Activated CD4-positive, alpha-beta T cell treated with anti-CD3 and anti-CD28 coated beads for 36 hours (primary cell): Measurements from ENCODE around the gene POLR3B. TPM values are rescaled to one million over a fixed set of nuclear protein-coding genes. Genes with fewer than 3 reads are reported as not detected.
"Not testable (repeated sequence)": the region's sequence is repeated elsewhere in the genome, so short reads cannot be mapped to it uniquely, and the experiment has no call there.

Source experiments
- ATAC-seq: fragments of 200-7000 bp; cut with Tn5 transposase; one replicate; pipeline ENCODE4 v1.10.0; 2021; ENCODE audit warnings: mild to moderate bottlenecking, moderate library complexity
- CTCF ChIA-PET: fragments of 350-600 bp; sonication (Branson Sonifier 250); formaldehyde crosslinking; loops from one replicate; lab custom pipeline; 2021; ENCODE audit warnings: antibody characterized with exemption; lab: Charles Lee
- POLR2A ChIA-PET: fragments of 350-600 bp; sonication (Branson Sonifier 250); formaldehyde crosslinking; loops from one replicate; lab custom pipeline; 2021; ENCODE audit warnings: antibody characterized with exemption, inconsistent platforms; lab: Charles Lee
- DNase-seq: peaks from one replicate; pipeline ENCODE4 v3.0.0-alpha.2; 2020
- H3K27ac Mint-ChIP-seq: one replicate; pipeline ENCODE4 v1.8.0; 2021; ENCODE audit warnings: mixed read lengths
- H3K27me3 Mint-ChIP-seq: one replicate; pipeline ENCODE4 v1.8.0; 2021; ENCODE audit warnings: mixed read lengths
- H3K36me3 Mint-ChIP-seq: one replicate; pipeline ENCODE4 v1.8.0; 2021; ENCODE audit warnings: low read depth, mixed read lengths
- H3K4me1 Mint-ChIP-seq: one replicate; pipeline ENCODE4 v1.8.0; 2021; ENCODE audit warnings: mixed read lengths
- H3K4me3 Mint-ChIP-seq: one replicate; pipeline ENCODE4 v1.8.0; 2021; ENCODE audit warnings: mild to moderate bottlenecking, moderate library complexity, mixed read lengths
- H3K9me3 Mint-ChIP-seq: one replicate; pipeline ENCODE4 v1.8.0; 2021; ENCODE audit warnings: low read depth, mixed read lengths
- intact Hi-C, 2 experiments: fragments of 100-400 bp; cut with DNase I in 1 of 2; cut with micrococcal nuclease in 1 of 2; formaldehyde crosslinking; loops; one replicate each; pipeline versions ENCODE4 v1.14.2 to v1.15.1; 2022 to 2024; cut with DNase I, micrococcal nuclease
- total RNA-seq, 2 experiments: library from RNA; stranded (reverse); gene quantifications; one replicate each; pipeline ENCODE4 v1.2.3, GENCODE V29; 2021

Gene POLR3B
- total RNA-seq, result 10 to 100 TPM in 1 of 2 experiments, 1 to 10 TPM in 1; 9.1 to 11.7 TPM

DNA sequence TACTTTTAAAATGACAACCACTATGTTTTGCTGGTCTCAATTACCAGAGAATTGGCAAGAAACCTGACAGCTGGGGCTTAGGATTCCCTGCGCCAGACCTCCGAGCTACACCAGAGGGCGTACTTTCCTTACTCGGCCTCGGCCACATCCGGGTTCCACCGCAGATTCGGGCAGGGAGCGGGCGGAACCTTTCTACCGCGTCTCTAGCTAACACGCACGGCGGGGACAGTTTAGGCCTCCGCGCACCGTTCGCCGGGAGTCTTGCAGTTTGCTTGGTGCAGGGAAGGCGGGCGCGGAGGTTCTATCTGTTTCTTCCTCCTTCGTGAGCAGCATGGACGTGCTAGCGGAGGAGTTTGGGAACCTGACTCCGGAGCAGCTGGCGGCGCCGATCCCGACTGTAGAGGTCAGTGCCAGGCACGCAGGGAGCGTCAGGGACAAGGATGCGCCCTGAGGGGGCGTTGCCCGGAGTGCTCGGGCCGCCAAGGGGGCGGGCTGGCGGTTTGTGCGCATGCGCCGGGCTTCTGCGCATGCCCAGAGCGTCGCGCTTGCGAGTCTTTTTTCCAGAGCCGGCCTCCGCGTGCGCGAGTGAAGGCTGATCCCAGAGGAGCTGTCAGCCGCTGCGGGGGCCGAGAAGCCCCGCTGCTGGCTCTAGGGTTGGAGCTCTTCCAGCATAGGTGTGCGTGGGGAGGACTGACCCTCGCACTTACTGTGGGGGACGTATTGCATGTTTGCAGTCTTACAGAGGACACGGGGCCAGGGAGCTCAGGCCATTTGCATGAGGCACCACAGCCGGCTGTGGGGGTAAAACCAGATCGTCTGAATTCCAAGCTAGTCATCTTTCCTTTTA lies at the start of gene POLR3B:
POLR3B (plus strand) TSS at position 200 of the 847 bp plus-strand sequence; CDS start at position 332, 132 bp downstream.
- intact Hi-C loops, result loop anchor here (1.0 to 5.0 kb wide), 15 partner anchors 55 to 1405 kb away; partner anchors contain the start of genes CRY1 (in 2 of the 2), TCP11L2 (in 2 of the 2), APPL2 (in 1 of the 2) and C12orf75 (in 1 of the 2)
- Mint-ChIP-seq H3K9me3 (no peaks in the 10 kb centered on the region), H3K27ac (peak within 1 kb of the TSS; percentile 92), H3K4me1 (peaks cover 14% of the 10 kb centered on the region), H3K27me3 (no peaks in the 10 kb centered on the region), H3K4me3 (peak within 1 kb of the TSS; percentile 92), H3K36me3 (peaks cover 5% of the 10 kb centered on the region)
- POLR2A ChIA-PET, result interaction anchor here (0.7 to 1.4 kb wide), 4 partner anchors 52 to 598 kb away, joined by 3 to 5 read pairs (median 3); partner anchors contain the start of gene TMEM263
- CTCF ChIA-PET, result interaction anchor here (0.5 to 2.7 kb wide), 36 partner anchors 9 to 736 kb away, joined by 3 to 12 read pairs (median 3); partner anchors contain the start of genes CRY1, TCP11L2 and TMEM263
- peak; percentile 95 for ATAC-seq
- peak; percentile 98 for DNase-seq

DNA sequence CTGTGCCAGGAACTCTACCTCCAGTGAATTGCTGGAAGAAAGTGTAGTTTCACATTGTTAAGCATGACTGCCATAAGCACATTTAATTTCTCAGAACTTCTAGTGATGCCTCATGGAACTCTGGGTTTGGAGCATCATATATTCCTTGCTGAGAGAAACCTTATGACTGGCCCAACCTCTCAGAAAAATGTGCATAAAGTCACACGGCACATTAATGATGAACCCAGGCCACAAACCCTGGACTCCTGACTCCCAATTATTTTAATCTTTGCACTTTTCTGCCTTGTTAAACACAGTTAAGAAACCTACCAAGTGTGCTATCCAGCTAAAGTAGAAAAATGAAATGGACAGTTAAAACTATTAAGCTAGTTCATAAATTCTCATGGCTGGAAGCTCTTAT lies 49.4 kb upstream of the POLR3B start:
- DNase-seq (no peak), ATAC-seq (peak; percentile 8)
- H3K36me3 Mint-ChIP-seq, result no peaks in the 10 kb centered on the region
- H3K27me3 Mint-ChIP-seq, result no peaks in the 10 kb centered on the region
- peaks cover 76% of the 10 kb centered on the region for H3K4me1 Mint-ChIP-seq
- ChIA-PET CTCF (interaction anchor here (1.2 kb wide), 1 partner anchor 26 kb away, joined by 3 read pairs; no protein-coding TSS in a partner anchor), POLR2A (no interaction called here)
- no peaks in the 10 kb centered on the region for H3K9me3 Mint-ChIP-seq
- H3K4me3 Mint-ChIP-seq, result no peak overlapping the region
- H3K27ac Mint-ChIP-seq, result peak overlapping the region; percentile 52
- intact Hi-C loops, result no loop called here

DNA sequence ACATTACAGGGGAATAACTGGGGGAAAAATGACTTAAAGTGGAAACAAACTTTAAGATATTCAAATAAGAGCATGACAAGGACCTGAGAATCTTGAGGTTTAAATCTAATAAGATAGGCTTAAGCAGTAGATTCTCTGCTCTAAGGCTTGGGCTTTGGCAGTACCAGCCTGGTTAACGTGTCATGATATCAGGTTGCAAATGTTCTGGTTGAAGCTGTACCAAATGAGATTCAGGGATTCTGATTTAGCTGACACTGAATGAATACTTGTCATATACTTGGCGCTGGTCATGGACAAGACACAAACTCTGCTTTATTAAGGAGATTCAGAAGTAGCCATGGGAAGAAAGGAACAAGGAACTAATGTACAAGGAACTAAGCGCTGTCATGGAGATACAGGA lies 48.9 kb upstream of the POLR3B start:
- CTCF ChIA-PET, result interaction anchor here (1.2 to 1.3 kb wide), 2 partner anchors 9 to 26 kb away, joined by 3 read pairs; no protein-coding TSS in a partner anchor

GRCh38 chr12:106309671-106310505 lies 47.7 kb upstream of the POLR3B start:
- intact Hi-C loops, result no loop called here
- ChIA-PET CTCF (interaction anchor here (0.6 to 1.5 kb wide), 6 partner anchors 8 to 168 kb away, joined by 3 to 5 read pairs (median 3); partner anchors contain the start of gene POLR3B), POLR2A (no interaction called here)
- ATAC-seq, result no peak
- Mint-ChIP-seq H3K27ac (peak overlapping the region; percentile 17), H3K4me1 (peaks cover 61% of the 10 kb centered on the region), H3K4me3 (no peak overlapping the region), H3K36me3 (no peaks in the 10 kb centered on the region), H3K9me3 (no peaks in the 10 kb centered on the region), H3K27me3 (no peaks in the 10 kb centered on the region)
- no peak for DNase-seq

More for the DNA sequence above, 48.9 kb upstream of the POLR3B start:
- no peaks in the 10 kb centered on the region for H3K27me3 Mint-ChIP-seq
- peak overlapping the region; percentile 52 for H3K27ac Mint-ChIP-seq
- DNase-seq (no peak), ATAC-seq (no peak)
- H3K36me3 Mint-ChIP-seq, result no peaks in the 10 kb centered on the region
- intact Hi-C loops, result no loop called here
- POLR2A ChIA-PET, result no interaction called here
- H3K9me3 Mint-ChIP-seq, result no peaks in the 10 kb centered on the region
- H3K4me1 Mint-ChIP-seq, result peaks cover 73% of the 10 kb centered on the region
- H3K4me3 Mint-ChIP-seq, result no peak overlapping the region

DNA sequence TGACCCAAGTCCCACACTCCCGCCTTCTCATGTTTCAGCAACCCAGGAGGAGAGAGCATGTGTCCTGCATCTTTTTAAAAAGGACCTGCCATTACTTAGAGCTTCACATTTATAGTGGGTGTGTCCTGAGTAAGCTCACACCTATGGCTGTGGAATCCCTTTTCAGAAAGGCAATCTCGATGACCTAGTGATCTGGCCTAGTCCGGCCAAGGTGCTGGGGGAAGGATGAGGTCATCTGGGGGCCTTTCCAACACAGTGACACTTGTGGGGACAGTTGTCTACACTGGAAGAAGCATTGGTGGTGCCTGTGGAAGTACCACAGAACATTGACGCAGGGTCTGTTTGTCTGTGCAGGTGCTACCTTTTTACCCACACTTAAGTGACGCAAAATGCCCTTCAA lies 46.9 kb upstream of the POLR3B start:
- ChIA-PET CTCF (interaction anchor here (0.7 to 1.5 kb wide), 4 partner anchors 25 to 87 kb away, joined by 3 to 5 read pairs (median 4); partner anchors contain the start of gene POLR3B), POLR2A (no interaction called here)
- intact Hi-C loops, result no loop called here
- no peak overlapping the region for H3K4me3 Mint-ChIP-seq
- H3K27ac Mint-ChIP-seq, result no peak overlapping the region
- ATAC-seq (no peak), DNase-seq (no peak)
- H3K9me3 Mint-ChIP-seq, result no peaks in the 10 kb centered on the region
- H3K27me3 Mint-ChIP-seq, result no peaks in the 10 kb centered on the region
- H3K4me1 Mint-ChIP-seq, result peaks cover 53% of the 10 kb centered on the region
- peaks cover 6% of the 10 kb centered on the region for H3K36me3 Mint-ChIP-seq

- ATAC-seq, result no peak
- H3K4me1 Mint-ChIP-seq, result peaks cover 48% of the 10 kb centered on the region
These were observed 46.4 kb upstream of the POLR3B start for GRCh38 chr12:106311139-106311538.

DNA sequence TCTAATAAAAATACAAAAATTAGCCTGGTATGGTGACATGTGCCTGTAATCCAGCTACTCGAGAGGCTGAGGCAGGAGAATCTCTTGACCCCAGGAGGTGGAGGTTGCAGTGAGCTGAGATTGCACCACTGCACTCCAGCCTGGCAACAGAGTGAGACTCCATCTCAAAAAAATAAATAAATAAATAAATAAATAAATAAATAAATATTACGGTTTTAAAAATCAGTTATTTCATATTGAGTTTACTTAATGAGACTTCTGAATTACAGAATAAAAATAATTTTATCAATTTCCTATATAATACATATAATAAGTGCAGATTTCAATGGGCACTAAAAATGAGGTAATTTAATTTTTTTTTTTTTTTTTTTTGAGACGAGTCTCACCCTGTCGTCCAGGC lies 44.1 kb upstream of the POLR3B start:
- POLR2A ChIA-PET, result not testable (repeated sequence)

More at GRCh38 chr12:106311139-106311538, 46.4 kb upstream of the POLR3B start:
- no peaks in the 10 kb centered on the region for H3K9me3 Mint-ChIP-seq
- ChIA-PET CTCF (interaction anchor here (1.0 to 1.5 kb wide), 2 partner anchors 29 to 46 kb away, joined by 3 to 5 read pairs; partner anchors contain the start of gene POLR3B), POLR2A (no interaction called here)
- no peaks in the 10 kb centered on the region for H3K27me3 Mint-ChIP-seq
- no peak overlapping the region for H3K27ac Mint-ChIP-seq
- intact Hi-C loops, result no loop called here
- H3K4me3 Mint-ChIP-seq, result no peak overlapping the region
- H3K36me3 Mint-ChIP-seq, result peaks cover 6% of the 10 kb centered on the region
- DNase-seq, result no peak

DNA sequence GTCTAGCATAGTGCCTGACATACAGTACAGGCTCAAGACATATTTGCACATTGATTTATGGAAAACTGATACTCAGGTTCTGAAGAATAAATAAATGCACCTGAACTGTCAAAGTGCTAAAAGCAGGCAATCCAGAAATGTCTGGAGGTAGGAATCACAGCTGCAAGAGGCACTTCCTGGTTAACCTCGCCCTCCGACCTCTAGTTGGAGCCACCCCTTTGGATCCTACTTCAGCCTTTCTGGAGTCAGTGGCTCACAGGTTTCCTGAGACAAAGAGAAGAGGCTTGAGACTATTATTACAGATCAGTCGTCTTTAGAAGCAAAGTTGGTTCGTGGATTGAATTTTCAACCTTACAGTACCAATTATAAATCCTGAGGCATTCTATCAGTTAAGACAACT lies 42.0 kb upstream of the POLR3B start:
- H3K4me1 Mint-ChIP-seq, result peaks cover 11% of the 10 kb centered on the region
- no peaks in the 10 kb centered on the region for H3K9me3 Mint-ChIP-seq
- CTCF ChIA-PET, result no interaction called here
- DNase-seq (no peak), ATAC-seq (no peak)
- POLR2A ChIA-PET, result no interaction called here
- H3K36me3 Mint-ChIP-seq, result peaks cover 8% of the 10 kb centered on the region
- H3K27me3 Mint-ChIP-seq, result no peaks in the 10 kb centered on the region
- H3K27ac Mint-ChIP-seq, result no peak overlapping the region
- intact Hi-C loops, result no loop called here
- H3K4me3 Mint-ChIP-seq, result no peak overlapping the region

More for the DNA sequence above, 44.1 kb upstream of the POLR3B start:
- CTCF ChIA-PET, result interaction anchor here (1.1 kb wide), 1 partner anchor 45 kb away, joined by 3 read pairs; no protein-coding TSS in a partner anchor
- H3K27ac Mint-ChIP-seq, H3K4me3 Mint-ChIP-seq, DNase-seq, intact Hi-C loops, H3K27me3 Mint-ChIP-seq, ATAC-seq, H3K36me3 Mint-ChIP-seq, H3K9me3 Mint-ChIP-seq: not testable (repeated sequence)
- peaks cover 27% of the 10 kb centered on the region for H3K4me1 Mint-ChIP-seq

DNA sequence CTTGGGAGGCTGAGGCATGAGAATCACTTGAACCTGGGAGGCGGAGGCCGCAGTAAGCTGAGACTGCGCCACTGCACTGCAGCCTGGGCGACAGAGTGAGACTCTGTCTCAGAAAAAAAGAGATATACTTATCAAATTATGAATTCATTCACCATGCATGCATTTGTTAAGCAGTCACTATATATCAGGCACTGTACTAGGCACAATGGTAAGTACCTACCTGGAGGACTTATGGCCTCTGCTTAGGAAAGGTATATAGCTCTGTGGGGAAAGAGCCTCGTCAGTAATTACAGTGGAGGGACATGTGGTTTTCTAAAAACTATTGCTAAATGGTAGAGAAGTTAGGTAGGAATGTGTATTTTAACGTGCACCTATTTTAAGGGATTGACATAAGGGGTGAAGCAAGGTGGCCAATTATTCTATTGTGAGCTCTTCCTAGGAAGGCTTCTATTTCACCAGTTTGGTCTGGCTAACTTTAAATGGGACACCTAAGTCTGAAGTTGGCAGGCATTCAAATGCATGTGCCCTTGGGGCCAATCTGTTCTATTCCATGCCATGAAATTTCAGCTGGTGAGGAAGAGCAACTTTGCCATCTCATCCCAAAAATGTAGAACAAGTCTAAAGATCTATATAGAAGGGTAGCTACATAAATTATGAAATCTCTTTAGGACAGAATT lies 40.0 kb upstream of the POLR3B start:
- ChIA-PET POLR2A (no interaction called here), CTCF (interaction anchor here (1.2 to 1.4 kb wide), 2 partner anchors 8 to 31 kb away, joined by 3 read pairs; no protein-coding TSS in a partner anchor)
- Mint-ChIP-seq H3K27me3 (no peaks in the 10 kb centered on the region), H3K36me3 (peaks cover 14% of the 10 kb centered on the region), H3K27ac (no peak overlapping the region), H3K4me1 (no peaks in the 10 kb centered on the region), H3K9me3 (no peaks in the 10 kb centered on the region), H3K4me3 (no peak overlapping the region)
- intact Hi-C loops, result no loop called here
- ATAC-seq (no peak), DNase-seq (no peak)

DNA sequence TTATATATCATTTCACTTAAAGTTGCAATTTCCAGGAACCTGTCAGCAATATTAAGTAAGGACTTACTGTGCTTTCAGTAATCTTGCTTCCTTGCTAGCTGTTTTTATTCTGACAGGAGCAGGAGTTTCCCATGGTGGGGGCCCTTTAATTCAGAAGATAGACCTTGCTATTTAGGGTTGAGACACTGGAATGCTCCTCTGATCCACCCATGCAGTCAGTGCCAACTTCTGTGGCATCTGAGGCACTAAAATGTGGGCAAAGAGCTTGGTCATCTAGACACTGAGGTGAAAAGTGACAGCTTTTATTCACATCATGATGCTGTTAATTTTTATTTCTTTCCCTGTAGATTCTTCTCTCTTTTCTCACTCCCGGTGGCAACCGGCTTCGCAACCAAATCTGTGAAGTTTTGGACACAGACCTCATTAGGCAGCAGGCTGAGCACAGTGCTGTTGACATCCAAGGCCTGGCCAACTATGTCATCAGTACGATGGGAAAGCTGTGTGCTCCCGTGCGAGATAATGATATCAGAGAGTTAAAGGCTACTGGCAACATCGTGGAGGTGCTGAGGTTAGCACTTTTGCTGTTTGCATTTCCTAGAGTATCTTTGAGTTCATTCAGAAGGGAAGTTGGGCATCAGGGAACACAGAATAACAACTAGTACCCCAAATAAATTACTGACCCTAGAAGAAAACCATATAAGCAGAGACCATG lies 36.3 kb upstream of the POLR3B start:
- H3K36me3 Mint-ChIP-seq, result peaks cover 20% of the 10 kb centered on the region
- intact Hi-C loops, result no loop called here
- H3K4me1 Mint-ChIP-seq, result no peaks in the 10 kb centered on the region
- H3K27ac Mint-ChIP-seq, result no peak overlapping the region
- DNase-seq, result no peak
- H3K4me3 Mint-ChIP-seq, result no peak overlapping the region
- H3K9me3 Mint-ChIP-seq, result no peaks in the 10 kb centered on the region
- ChIA-PET CTCF (interaction anchor here (0.6 to 1.5 kb wide), 4 partner anchors 10 to 1754 kb away, joined by 3 to 6 read pairs (median 4); no protein-coding TSS in a partner anchor), POLR2A (no interaction called here)
- no peaks in the 10 kb centered on the region for H3K27me3 Mint-ChIP-seq
- no peak for ATAC-seq
